Measurements from ENCODE around the gene ITPA. TPM values are rescaled to one million over a fixed set of nuclear protein-coding genes. Genes with fewer than 3 reads are reported as not detected.

The ITPA gene
- total and polyA plus RNA-seq, 2 of the 8 experiments (the other 6 are each of a cell fraction or from before 2014, with no cell fraction given), result 88.2 to 94.0 TPM

GRCh38 chr20:3194617-3195280 lies 14.5 kb upstream of the ITPA start:
- H3K4me2 ChIP-seq (ENCODE audit: insufficient read depth in 1 of 2, low read depth in 2 of 2, low read length in 2 of 2), result no peak overlapping the region
- CTCF ChIA-PET (ENCODE audit: partially characterized antibody), result no interaction called here
- H2BK5ac ChIP-seq (ENCODE audit: low read depth, low read length), result no peak overlapping the region
- H4K5ac ChIP-seq (ENCODE audit: insufficient read length, low read depth, low read length), result no peak overlapping the region
- H2BK15ac ChIP-seq (ENCODE audit: low read length), result no peak overlapping the region
- no peak overlapping the region for H3K23ac ChIP-seq (ENCODE audit: insufficient read length)
- POLR2A ChIA-PET (ENCODE audit: partially characterized antibody), result no interaction called here
- H3K27me3 ChIP-seq (replicated peaks in 1 of 4; ENCODE audit: control insufficient read depth in 3 of 4, extremely low read depth in 1 of 4, insufficient read depth in 3 of 4, low read length in 3 of 4), result no peaks in the 10 kb centered on the region
- H4K20me1 ChIP-seq (replicated peaks in 1 of 2; ENCODE audit: control insufficient read depth in 1 of 2, insufficient read depth in 2 of 2, low read length in 2 of 2), result peaks cover 6 to 17% of the 10 kb centered on the region in 2 experiments
- no peak overlapping the region for H3K4ac ChIP-seq (replicated peaks; ENCODE audit: insufficient read length, low read depth, low read length)
- no peak overlapping the region for H2AK5ac ChIP-seq (ENCODE audit: low read depth, low read length)
- 86% methylated on average over 10 of the region's 10 CpGs; no CpG with 5 or more reads in 1 of the 2 experiments for WGBS, 2 experiments (ENCODE audit: extremely low coverage in 1 of 2, insufficient coverage in 1 of 2, insufficient read length in 1 of 2, insufficient replicate concordance in 2 of 2, low coverage in 1 of 2, low lambda C conversion rate in 2 of 2, missing lambda C conversion rate in 1 of 2)
- no peak overlapping the region for H3K18ac ChIP-seq (ENCODE audit: extremely low read depth, low read length)
- FAIRE-seq, result no peak
- no peaks in the 10 kb centered on the region for H3K23me2 ChIP-seq (ENCODE audit: low read depth, low read length)
- H3K4me3 ChIP-seq (ENCODE audit: extremely low read depth in 1 of 4, insufficient read depth in 2 of 4, low read depth in 3 of 4, low read length in 4 of 4), result no peak overlapping the region
- TF ChIP-seq FOSL1 (IDR thresholded peaks at IDR 0.05; ENCODE audit: insufficient read depth, low read depth, low read length) (no peak), KDM1A (IDR thresholded peaks at IDR 0.05; ENCODE audit: borderline replicate concordance, low read length) (no peak), POLR2AphosphoS5 (IDR thresholded peaks at IDR 0.05; ENCODE audit: low read depth, low read length) (no peak), RFX5 (IDR thresholded peaks at IDR 0.05; ENCODE audit: borderline replicate concordance, low read depth, low read length) (no peak), RBBP5 (IDR thresholded peaks at IDR 0.05; ENCODE audit: borderline replicate concordance, low read depth, low read length) (no peak), CEBPB (IDR thresholded peaks at IDR 0.05; ENCODE audit: low read depth, low read length) (no peak), HDAC6 (IDR thresholded peaks at IDR 0.05; ENCODE audit: low read depth, low read length) (no peak), HDAC2 (IDR thresholded peaks at IDR 0.05; ENCODE audit: borderline replicate concordance in 1 of 2, low read depth in 2 of 2, low read length in 2 of 2) (no peak), CTBP2 (IDR thresholded peaks at IDR 0.05; ENCODE audit: borderline replicate concordance, insufficient read depth, insufficient read length, low read length) (no peak), ASH2L (IDR thresholded peaks at IDR 0.05; ENCODE audit: low read length) (no peak), TEAD4 (IDR thresholded peaks at IDR 0.05; ENCODE audit: low read depth, low read length) (no peak), SIX5 (IDR thresholded peaks at IDR 0.05; ENCODE audit: low read depth, low read length) (no peak), SUZ12 (IDR thresholded peaks at IDR 0.05; ENCODE audit: low read length) (no peak)
- H2BK120ac ChIP-seq (replicated peaks; ENCODE audit: low read depth, low read length), result no peak overlapping the region
- H2BK20ac ChIP-seq (ENCODE audit: low read length), result no peak overlapping the region
- H4K91ac ChIP-seq (replicated peaks; ENCODE audit: insufficient read length, low read length), result no peak overlapping the region
- no peak overlapping the region for H3K56ac ChIP-seq (replicated peaks; ENCODE audit: insufficient read length, low read depth, low read length)
- no peak overlapping the region for H3K27ac ChIP-seq (ENCODE audit: low read depth, low read length)
- H3K4me1 ChIP-seq (replicated peaks in 1 of 4; ENCODE audit: control insufficient read depth in 3 of 4, insufficient read depth in 4 of 4, low read length in 3 of 4), result no peaks in the 10 kb centered on the region
- H3K9ac ChIP-seq (replicated peaks in 1 of 4; ENCODE audit: extremely low read depth in 1 of 4, low read depth in 3 of 4, low read length in 3 of 4), result no peak overlapping the region
- H4K8ac ChIP-seq (ENCODE audit: extremely low read depth, insufficient read depth, low read length), result no peak overlapping the region
- no peaks in the 10 kb centered on the region for H3K79me2 ChIP-seq (ENCODE audit: control insufficient read depth in 1 of 2, insufficient read depth in 2 of 2, low read length in 2 of 2)
- H3K9me3 ChIP-seq (ENCODE audit: insufficient read depth in 2 of 2, low read depth in 1 of 2, low read length in 1 of 2), result no peaks in the 10 kb centered on the region
- DNase-seq (ENCODE audit: low read depth in 1 of 2, low spot score in 2 of 2), result no peak
- H3K14ac ChIP-seq (ENCODE audit: insufficient read length), result no peak overlapping the region
- no peak overlapping the region for H2AFZ ChIP-seq (ENCODE audit: low read length)
- H3K36me3 ChIP-seq (ENCODE audit: control insufficient read depth in 2 of 4, insufficient read depth in 4 of 4, low read length in 3 of 4), result peaks cover 26 to 67% (median 49%) of the 10 kb centered on the region in 4 experiments
- no peak overlapping the region for H2BK12ac ChIP-seq (ENCODE audit: low read depth, low read length)
- no peaks in the 10 kb centered on the region for H3K79me1 ChIP-seq (ENCODE audit: low read depth, low read length)
